Stimulated activated CD8-positive, alpha-beta memory T cell treated with anti-CD3 and anti-CD28 coated beads, Interleukin-15, amount 100 ng/mL, for 48 hours (primary cell): ENCODE data around the gene DGKA.
"Not testable (repeated sequence)": the region's sequence is repeated elsewhere in the genome, so short reads cannot be mapped to it uniquely, and the experiment has no call there.

Experiments
- DNase-seq, 2 donors: peaks; one replicate each; pipeline ENCODE4 v3.0.0-alpha.2; 2020; ENCODE audit warnings: low read depth in 2 of 2

DGKA gene

GRCh38 chr12:55930771-55931316 is at the start of gene DGKA:
Gene DGKA, plus strand, starts transcription at chr12:55931162. Its CDS starts 5,342 bp downstream, at chr12:55936504.
- peak; percentile 73 to 76 for DNase-seq

- no peak for DNase-seq
These were observed 45.8 kb upstream of the DGKA start for GRCh38 chr12:55885113-55885512.

GRCh38 chr12:55891310-55891709 is 39.7 kb upstream of the DGKA start:
- DNase-seq: no peak

GRCh38 chr12:55893723-55894122 is 37.2 kb upstream of the DGKA start:
- no peak for DNase-seq

GRCh38 chr12:55899082-55899481 is 31.9 kb upstream of the DGKA start:
- peak in 1 of 2 donors; percentile 9 for DNase-seq

GRCh38 chr12:55901881-55902490 is 29.0 kb upstream of the DGKA start:
- no peak for DNase-seq

GRCh38 chr12:55906056-55906455 is 24.9 kb upstream of the DGKA start:
- DNase-seq: no peak

GRCh38 chr12:55908726-55909512 is 22.0 kb upstream of the DGKA start:
- DNase-seq: no peak

GRCh38 chr12:55909513-55909884 is 21.5 kb upstream of the DGKA start:
- DNase-seq: no peak

- no peak for DNase-seq
These were observed 18.1 kb upstream of the DGKA start for GRCh38 chr12:55912908-55913307.

- no peak for DNase-seq
These were observed 15.5 kb upstream of the DGKA start for GRCh38 chr12:55915482-55915859.

- not testable (repeated sequence) for DNase-seq
These were observed 11.9 kb upstream of the DGKA start for GRCh38 chr12:55919032-55919431.

GRCh38 chr12:55922126-55922525 is 8.8 kb upstream of the DGKA start:
- no peak for DNase-seq

- DNase-seq: not testable (repeated sequence)
These were observed 7.3 kb upstream of the DGKA start for GRCh38 chr12:55923648-55924047.

- no peak for DNase-seq
These were observed 5.6 kb upstream of the DGKA start for GRCh38 chr12:55925371-55925770.

GRCh38 chr12:55925870-55926737 is 4.9 kb upstream of the DGKA start:
- DNase-seq: no peak

- peak; percentile 93 to 95 for DNase-seq
These were observed 4.0 kb upstream of the DGKA start for GRCh38 chr12:55926738-55927587.

GRCh38 chr12:55927588-55928502 is 3.1 kb upstream of the DGKA start, which contains the start of gene PYM1:
Gene PYM1, minus strand, starts transcription at chr12:55927894. Its CDS starts 133 bp downstream, at chr12:55927761.
- peak; percentile 61 to 62 for DNase-seq

- peak; percentile 81 to 83 for DNase-seq
These were observed 1.6 kb upstream of the DGKA start for GRCh38 chr12:55929306-55929791.

- DNase-seq: no peak
These were observed 386 bp downstream of the DGKA start for GRCh38 chr12:55931317-55931779.
